Retina (tissue), 1 donor: ENCODE data around the gene STX1B.
"Not testable (repeated sequence)": the region's sequence is repeated elsewhere in the genome, so short reads cannot be mapped to it uniquely, and the experiment has no call there.

Experiments
- DNase-seq: peaks from one replicate; pipeline ENCODE4 v3.0.0-alpha.2; 2016

STX1B gene

DNA sequence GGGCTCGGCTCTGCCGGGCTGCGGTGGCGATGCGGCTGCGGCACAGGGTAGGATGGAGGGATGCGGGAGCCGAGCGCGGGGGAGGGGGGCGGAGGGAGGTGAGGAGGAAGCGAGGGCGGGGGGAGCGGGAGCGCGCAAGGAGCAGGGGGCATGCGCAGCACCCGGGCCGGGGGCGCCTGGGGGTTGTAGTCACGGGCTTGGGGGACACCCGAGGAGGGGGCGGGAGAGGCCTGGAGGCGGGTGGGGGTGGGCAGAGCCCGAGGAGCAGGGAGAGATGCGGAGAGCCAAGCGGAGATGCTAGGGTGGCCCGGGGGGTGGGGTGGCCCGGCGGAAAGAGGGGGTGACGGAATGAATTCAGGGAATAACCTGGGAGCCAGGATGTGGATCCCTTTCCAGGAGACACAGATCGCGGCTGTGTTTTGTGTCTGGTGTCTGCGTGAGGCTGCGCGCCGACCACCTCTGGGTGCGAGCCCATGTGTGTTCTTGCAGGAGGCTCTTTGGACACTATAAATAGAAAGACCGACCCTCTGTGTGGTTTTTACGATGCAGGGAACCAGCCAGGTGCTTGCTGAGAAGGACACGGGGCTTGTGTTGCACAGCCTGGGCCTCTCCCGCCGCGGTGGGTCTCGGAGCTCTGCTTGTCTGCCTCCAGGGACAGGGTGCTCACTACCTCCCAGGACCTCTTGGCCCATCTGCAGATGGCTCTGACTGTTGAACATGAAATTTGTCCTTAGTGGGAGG, at the start of gene STX1B:
Gene STX1B (minus strand): TSS at position 54 of the 741 bp plus-strand sequence. CDS start 242 bp downstream, outside the sequence.
- peak; percentile 59 for DNase-seq

DNA sequence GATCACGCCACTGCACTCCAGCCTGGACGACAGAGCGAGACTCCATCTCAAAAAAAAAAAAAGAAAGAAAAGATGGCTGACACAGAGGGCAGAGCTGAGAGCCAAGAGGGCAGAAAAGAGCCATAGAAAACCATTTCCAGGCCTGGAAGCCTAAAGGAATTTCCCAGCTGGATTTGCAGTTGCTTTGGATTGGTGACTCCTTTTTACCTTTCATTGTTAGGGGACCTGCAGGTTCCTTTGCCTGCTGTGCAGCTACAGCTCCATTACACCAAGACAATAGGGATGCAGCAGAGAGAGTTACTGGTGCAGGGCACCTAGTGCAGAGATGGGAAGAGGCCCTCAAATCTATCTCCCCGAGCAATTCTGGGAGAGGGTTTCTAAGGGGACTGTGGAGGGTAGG, 45.2 kb upstream of the STX1B start:
- DNase-seq = no peak

DNA sequence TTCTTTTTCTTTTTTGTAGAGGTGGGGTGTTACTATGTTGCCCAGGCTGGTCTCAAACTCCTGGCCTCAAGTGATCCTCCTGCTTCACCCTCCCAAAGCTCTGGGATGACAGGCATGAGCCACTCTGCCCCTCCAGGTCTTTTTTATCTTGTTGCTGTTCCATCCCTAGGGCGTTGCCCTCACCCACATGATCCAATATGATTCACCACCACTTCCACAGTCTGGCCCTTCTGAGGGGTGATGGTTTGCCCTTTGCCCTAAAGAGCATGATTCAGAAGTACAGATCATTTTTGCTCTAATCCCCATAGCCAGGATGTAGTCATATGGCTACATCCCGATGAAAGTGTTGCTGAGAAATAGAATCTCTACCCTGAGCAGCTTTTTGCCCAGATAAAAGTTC, 41.7 kb upstream of the STX1B start:
- DNase-seq = no peak

DNA sequence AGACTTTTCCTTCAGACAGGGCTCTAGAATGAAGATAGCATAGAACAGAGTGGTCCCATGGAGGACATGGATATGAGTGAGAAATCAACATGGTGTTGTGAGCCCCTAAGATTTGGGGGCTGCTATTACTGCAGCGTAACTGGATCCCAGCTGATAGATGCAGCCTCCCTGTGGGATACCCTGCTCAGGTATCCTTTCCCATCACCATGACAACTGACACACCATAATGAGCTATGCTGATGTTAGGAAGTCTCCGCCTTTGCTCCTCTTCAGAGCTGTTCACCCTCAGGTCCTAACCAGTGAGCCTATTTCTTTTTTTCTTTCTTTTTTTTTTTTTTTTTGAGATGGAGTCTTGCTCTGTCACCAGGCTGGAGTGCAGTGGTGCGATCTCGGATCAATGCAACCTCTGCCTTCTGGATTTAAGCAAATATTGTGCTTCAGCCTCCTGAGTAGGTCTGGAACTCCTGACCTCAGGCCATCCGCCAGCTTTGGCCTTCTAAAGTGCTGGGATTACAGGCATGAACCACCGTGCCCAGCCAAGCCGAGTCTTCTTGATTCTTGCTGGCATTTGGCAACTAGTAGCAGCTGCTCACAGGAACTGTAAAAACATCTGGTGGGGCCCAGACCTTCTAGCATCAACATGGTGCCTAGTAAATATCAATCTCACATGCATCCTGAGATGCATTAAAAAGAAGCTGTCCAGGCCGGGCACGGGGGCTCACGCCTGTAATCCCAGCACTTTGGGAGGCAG, 40.0 kb upstream of the STX1B start:
- no peak for DNase-seq

DNA sequence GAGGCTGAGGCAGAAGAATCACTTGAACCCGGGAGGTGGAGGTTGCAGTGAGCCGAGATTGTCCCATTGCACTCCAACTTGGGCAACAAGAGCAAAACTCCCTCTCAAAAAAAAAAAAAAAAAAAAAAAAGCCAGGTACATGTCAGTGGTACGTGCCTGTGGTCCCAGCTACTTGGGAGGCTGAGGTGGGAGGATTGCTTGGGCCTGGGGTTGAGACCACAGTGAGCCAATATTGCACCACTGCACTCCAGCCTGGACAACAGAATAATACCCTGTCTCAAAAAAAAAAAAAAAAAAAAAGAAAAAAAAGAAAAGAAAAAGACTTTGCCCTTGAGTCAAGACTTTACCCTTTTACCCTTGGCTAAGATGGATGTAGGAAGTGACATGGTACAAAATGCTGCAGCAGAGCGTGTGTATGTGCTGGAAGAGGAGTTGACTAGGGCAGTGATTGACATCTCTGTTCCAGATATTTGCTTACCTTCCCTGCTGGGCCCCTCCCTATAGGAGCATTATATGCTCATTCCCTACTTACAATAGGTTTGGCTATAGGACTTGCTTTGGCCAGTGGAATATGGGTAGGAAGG, 33.6 kb upstream of the STX1B start:
- no peak for DNase-seq

DNA sequence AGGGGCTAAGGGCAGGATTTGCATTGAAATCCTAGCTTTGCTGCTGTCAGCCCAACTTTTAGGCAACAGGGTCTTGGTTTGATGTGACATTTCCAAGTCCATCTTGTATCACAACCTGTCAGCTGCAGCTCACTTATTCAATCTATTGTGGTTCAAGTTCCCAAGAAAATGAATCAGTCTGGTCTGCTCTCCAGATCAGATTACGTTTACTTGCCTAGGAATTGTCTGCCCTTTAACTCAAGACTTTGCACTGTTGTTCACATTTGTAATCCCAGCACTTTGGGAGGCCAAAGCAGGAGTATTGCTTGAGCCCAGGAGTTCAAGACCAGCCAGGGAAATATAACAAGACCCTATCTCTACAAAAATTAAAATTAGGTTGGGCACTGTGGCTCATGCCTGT, 32.9 kb upstream of the STX1B start:
- DNase-seq = no peak

DNA sequence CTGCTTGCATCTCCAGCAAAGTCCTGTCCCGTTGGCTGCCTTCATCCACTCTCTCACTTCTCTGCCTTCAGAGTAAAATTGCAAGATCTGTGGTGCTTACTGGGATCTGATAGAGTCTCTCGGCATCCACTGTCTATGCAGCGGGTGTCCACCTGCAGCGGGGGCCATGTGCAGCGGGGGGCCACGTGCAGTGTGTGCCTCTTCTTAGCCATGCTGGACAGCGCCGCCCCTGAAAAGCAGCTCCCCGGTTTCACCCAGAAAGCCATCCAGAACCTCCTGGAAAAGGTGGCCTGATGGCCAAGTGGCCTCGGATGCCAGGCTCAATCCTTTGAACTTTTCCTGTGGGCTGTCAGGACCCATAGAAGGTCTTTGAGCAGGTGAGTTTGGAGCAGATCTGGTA, 32.4 kb upstream of the STX1B start:
- DNase-seq = no peak

DNA sequence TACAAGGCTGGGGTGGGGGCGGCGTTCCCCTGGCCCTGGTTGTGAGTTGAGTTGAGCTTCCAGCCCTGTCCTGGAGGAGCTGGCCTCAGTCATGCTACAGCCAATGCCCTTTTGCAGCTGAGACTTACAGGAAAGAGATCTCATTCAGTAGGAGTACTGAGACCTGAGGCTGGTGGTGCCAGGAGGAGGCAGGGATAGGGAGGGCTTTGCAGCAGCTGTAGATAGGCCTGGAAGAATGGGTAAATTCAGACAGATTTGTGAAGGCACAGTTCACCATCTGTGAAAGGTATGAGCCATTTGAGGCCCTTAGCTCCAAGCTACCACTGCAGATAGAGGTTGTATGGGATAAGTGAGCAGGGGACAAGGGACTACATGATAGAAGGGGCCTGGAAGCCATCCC, 28.6 kb upstream of the STX1B start:
- no peak for DNase-seq

DNA sequence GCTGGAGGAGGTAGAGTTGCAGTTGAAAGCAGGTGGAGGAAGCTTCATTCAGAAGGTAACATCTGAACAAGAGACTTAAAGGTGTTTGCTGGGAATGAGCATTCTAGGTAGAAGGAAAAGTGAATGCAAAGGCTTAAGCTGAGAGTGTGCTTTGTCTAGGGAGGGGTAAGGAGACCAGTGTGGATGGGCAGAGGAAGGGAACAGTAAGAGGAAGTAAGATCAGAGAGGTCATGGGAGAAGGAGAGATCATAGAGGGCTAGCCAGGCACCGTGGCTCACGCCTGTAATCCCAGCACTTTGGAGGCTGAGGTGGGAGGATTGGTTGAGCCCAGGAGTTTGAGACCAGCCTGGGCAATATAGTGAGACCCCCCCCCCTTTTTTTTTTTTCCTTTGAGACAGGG, 26.3 kb upstream of the STX1B start:
- no peak for DNase-seq

DNA sequence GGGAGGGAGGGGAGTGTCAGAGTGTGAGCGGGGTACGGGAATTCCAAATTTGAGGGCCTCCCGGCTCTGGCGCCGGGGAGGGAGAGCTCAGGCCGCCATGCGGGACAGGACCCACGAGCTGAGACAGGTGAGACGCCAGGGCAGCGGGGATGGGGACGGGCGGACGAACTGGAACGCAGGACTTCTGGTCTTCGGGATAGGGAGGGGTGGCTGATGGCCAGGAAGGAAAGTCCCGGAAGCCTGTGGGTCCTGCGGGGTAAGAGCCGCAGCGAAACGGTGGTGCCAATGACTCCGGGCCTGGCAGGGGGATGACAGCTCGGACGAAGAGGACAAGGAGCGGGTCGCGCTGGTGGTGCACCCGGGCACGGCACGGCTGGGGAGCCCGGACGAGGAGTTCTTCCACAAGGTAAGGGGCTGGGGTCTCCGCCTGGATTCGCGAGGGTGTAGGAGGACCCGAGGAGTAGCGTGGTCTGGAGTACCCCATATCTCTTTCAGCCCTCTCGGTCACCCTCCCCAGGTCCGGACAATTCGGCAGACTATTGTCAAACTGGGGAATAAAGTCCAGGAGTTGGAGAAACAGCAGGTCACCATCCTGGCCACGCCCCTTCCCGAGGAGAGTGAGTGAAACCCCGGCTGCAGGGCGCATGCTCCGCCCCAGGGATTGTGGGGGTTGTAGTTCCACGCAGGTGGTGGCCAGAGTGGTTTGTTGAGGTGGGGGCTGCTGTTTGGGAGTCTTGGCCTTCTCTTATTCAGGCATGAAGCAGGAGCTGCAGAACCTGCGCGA, 23.5 kb upstream of the STX1B start:
- DNase-seq = peak; percentile 86

DNA sequence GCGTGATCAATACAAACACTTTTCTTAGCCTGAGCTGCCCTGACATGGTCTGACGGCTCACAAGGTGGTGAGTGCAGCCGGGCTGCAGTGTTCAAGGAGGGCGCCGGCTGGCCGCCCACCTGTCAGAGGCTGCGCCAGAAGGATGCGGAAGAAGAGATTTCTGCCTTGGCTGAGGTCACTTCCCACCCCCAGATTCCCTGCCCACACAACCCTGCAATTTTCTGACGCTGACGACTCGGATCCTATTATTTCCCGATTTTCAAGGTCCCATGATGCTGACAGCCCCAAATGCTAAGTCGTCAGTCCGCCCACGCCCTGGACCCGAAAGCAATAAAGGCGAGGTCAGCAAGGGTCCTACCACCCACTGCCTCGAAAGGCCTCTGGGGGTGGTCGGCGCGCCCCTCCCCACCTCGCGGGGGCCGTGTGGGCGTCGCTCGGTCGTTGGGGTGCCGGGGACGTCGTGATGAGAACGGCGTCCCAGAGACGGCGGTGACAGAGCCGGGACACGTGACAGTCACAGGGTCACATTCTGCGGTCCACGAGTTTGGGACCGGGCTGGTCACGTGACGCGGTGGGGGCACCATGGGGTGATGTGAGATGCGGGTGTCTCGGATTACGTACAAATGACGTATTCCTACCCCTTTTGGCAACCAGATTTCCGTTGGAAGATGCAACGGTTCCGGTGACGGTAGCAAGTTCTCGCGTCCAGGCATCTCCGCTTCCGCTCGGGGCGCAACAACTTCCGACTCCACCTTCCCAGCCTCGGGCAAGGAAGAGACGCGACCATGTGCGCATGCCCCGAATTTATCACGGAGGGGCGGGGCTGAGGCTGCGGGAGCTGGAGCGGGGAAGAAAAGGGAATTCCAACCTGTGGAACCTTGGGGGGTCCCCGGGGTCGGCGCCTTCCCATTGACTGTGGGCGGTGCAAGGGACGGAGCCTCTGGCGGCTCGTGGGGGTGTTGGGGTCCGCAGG, 22.6 kb upstream of the STX1B start, which contains the start of gene STX4:
Gene STX4 (plus strand): TSS at position 823 of the 973 bp plus-strand sequence. CDS start 248 bp downstream, outside the sequence.
- DNase-seq = peak; percentile 96

DNA sequence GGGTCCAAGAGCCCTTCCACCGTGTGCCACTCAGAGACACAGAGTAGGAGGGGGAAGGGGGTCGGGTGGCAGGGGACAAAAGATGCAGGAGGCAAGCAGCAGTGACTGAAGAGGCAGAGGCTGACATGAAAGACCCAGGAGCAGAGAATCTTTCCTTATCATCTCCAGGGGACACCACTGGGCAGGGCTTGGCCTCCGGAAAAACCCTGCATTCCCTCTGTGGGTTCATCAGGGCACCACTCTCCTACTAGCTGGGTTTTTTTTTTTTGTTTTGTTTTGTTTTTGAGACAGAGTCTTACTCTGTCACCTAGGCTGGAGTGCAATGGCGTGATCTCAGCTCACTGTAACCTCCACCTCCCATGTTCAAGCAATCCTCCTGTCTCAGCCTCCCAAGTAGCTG, 20.8 kb upstream of the STX1B start:
- no peak for DNase-seq

DNA sequence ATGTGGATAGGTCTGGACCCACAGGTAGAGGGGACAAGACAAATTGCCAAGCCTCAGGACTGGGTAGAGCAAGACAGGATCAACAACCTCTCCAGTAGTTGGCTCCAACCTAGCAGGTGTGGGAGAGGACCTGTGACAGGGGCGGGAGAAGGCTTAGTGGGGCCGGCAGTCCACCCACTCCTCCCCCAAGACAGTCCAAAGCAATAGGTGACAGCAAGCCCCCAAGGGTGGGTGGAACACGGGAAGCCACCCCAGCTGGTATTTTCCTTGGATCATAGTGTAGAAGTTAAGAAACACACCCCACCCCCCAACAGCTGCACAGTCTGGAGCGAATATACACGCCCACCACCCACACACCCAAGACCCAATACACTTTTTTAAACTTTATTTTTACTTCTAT, 18.8 kb upstream of the STX1B start:
- DNase-seq = no peak

DNA sequence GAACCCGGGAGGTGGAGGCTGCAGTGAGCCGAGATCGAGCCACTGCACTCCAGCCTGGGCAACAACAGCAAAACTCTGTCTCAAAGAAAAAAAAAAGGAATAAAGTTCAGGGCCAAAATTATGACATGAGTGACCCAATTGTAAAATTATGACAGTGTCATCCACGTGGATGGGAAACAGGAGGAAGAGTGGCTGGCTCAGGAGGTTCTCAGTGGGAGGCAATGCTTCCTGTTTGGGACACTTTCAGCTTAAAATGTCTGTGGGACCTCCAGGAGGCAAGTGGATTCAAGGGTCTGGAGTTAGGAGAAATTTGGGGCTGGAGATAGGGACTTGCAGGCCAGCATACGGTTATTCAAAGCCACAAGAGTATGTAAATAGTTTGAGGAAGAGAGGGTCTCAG, 14.9 kb upstream of the STX1B start:
- no peak for DNase-seq

DNA sequence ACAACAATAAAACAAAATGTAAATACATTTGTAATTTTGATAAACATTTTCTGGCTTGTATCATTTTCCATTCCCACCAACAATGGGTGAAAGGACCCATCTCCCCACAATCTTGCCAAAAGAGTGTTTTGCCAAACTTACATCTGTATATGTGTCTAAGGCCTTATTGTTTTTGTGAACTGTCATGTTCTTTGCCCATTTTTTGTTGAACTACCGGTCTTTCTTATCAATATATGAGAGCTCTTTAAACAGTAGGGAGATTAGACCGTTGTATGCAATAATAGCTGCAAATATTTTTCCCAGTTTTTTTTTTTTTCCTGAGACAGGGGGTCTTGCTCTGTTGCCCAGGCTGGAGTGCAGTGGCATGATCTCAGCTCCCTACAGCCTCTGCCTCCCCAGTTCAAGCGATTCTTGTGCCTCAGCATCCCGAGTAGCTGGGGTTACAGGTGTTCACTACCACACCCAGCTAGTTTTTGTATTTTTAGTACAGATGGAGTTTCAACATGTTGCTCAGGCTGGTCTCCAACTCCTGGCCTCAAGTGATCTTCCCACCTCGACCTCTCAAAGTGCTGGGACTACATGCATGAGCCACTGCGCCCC, 13.3 kb upstream of the STX1B start:
- no peak for DNase-seq

DNA sequence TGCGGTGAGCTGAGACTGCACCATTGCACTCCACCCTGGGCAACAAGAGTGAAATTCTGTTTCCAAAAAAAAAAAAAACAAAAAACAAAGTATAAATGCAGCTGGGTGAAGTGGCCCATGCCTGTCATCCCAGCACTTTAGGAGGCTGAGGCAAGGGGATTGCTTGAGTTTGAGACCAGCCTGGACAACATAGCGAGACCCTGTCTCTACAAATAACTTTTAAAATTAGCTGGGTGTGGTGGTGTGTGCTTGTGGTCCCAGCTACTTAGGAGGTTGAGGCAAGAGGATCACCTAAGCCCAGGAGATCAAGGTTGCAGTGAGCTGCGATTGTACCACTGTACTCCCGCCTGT, 12.8 kb upstream of the STX1B start:
- DNase-seq = no peak

DNA sequence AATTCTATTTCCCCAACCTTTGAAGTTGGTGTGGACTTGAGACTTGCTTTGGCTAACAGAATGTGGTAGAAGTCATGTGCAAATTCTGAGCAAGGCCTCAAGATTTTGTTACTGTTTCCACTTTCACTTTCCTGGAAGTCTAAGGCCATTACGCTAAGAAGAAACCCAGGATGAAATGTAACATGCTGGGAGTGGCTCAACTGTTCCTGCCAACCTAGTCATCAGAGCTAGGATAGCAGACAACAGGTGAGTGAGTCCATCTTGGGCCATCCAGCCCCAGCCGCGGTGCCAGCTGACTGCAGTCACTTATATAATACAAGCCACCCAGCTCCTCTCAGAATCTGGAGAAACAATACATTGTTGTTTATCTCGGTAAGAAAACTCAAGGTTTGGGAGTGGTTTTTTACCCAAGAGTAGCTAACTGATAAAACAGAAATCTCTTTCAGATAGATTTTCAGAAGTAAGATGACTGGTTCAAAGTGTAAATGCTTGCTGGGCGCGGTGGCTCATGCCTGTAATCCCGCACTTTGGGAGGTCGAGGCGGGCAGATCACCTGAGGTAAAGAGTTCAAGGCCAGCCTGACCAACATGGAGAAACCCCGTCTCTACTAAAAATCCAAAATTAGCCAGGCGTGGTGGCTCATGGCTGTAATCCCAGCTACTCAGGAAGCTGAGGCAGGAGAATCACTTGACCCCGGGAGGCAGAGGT, 12.3 kb upstream of the STX1B start:
- no peak for DNase-seq

DNA sequence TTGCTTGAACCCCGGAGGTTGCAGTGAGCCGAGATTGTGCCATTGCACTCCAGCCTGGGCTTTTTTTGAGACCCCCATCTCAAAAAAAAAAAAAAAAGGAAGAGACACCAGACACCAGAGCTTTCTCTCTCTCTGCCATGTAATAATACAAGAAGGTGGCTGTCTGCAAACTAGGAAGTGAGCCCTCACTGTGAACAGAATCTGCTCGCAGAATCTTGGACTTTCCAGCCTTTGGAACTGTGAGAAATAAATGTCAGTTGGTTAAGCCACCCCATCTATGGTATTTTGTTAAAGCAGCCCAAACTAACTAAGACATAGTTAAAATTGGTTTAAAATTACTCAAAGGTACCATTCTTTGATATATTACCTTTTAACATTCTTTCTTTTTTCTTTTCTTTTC, 10.1 kb upstream of the STX1B start:
- no peak for DNase-seq

DNA sequence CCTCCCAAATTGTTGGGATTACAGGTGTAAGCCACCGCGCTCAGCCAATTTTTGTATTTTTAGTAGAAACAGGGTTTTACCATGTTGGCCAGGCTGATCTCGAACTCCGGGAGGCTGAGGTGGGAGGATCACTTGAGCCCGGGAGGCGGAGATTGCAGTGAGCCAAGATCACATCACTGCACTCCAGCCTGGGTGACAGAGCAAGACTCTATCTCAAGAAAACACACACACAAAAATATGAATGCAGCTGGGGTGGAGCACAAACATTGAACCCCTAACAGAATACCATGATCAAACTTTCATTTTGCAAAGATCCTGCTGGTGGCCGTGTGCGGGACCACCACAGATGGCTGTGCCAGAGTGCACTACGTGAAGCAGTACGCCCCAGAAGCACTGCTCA, 7.3 kb upstream of the STX1B start:
- DNase-seq = not testable (repeated sequence)

DNA sequence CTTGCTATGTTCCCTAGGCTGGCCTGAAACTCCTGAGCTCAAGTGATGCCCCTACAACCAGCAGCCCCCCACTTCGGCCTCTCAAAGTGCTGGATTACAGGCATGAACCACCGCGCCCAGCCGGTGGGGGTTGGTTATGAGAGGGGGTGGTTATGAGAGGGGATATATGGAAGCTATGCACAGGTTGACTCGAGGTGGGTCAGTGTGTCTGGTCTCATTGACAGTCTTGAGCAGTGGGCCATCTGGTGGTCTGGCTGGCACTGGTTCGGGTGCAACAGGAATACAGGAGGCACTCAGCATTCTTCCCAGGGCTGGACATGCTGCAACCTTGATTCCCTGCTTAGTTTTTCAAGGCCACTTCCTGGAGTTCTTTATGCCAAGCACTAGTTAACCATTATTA, 5.6 kb upstream of the STX1B start:
- DNase-seq = no peak

DNA sequence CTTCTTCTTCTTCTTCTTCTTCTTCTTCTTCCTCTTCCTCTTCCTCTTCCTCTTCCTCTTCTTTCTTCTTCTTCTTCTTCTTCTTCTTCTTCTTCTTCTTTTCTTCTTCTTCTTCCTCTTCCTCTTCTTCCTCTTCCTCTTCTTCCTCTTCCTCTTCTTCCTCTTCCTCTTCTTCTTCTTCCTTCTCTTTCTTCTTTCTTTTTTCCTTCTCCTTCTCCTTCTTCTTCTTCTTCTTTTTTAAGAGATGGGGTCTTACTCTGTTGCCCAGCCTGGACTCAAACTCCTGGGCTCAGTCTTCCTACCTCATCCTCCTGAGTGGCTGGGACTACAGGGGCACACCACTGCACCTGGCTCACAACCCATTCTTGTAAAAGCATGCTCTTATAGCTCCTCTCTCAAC, 2.9 kb upstream of the STX1B start:
- not testable (repeated sequence) for DNase-seq
